Activated naive CD8-positive, alpha-beta T cell (primary cell): ENCODE measurements around the gene ERLIN1.

Experiments used
- H3K27ac Mint-ChIP-seq: one replicate; pipeline ENCODE4 v1.8.0; 2021; ENCODE audit warnings: mixed read lengths
- H3K27me3 Mint-ChIP-seq: one replicate; pipeline ENCODE4 v1.8.0; 2021; ENCODE audit warnings: mixed read lengths
- H3K36me3 Mint-ChIP-seq: one replicate; pipeline ENCODE4 v1.8.0; 2021; ENCODE audit warnings: mixed read lengths
- H3K4me1 Mint-ChIP-seq: one replicate; pipeline ENCODE4 v1.8.0; 2021; ENCODE audit warnings: low read depth, mixed read lengths
- H3K4me3 Mint-ChIP-seq: one replicate; pipeline ENCODE4 v1.8.0; 2021; ENCODE audit warnings: mild to moderate bottlenecking, mixed read lengths
- H3K9me3 Mint-ChIP-seq: one replicate; pipeline ENCODE4 v1.8.0; 2021; ENCODE audit warnings: low read depth, mixed read lengths

The ERLIN1 gene

DNA sequence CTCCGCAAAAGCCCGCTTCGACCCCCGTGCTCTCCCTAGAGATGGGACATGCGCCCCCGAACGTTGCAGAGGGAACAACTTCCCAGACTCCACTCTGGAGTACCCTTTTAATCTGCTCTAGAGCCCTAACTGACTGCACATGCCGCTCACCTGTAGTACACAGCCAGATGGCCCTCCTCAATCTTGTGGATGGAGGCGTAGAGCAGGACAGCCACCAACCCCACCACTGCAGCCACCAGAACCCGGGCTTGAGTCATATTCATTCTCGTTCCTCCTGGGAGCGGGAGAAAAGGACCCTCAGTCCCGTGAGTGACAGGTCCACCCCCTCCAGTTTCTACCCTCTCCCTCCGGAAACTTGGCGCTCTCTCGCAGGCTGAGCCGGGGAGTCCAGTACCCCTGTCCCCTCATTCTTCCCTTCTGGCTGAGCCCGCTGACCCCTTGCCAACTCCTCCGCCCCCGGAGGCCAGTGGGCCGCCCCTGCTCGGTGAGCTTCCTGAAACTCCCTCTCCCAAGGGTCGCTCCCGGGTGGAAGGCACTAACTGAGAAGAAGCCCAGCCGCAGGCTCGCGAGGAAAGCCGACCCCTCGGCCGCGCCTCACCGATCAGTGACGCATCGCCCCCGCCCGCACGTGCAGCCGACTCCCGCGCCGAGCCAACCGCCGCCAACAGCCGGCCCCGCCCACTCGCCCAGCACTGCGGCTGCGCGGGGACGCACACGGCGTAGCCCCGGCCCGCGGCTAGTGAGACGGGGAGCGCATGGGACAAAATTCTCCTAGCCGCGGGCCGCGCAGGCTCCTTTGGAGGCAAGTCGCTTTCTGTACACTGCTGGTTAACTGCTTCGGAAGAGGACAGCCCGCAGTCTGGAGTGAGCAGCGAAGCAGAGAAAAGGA is at the start of gene ERLIN1:
Gene ERLIN1, minus strand, starts transcription at position 666 of the 889 bp plus-strand sequence. Its CDS starts 403 bp downstream, at position 263.
- Mint-ChIP-seq H3K27me3 (no peaks in the 10 kb centered on the region), H3K9me3 (no peaks in the 10 kb centered on the region), H3K27ac (peak within 1 kb of the TSS; percentile 99), H3K4me3 (peak within 1 kb of the TSS; percentile 100), H3K36me3 (peaks cover 4% of the 10 kb centered on the region), H3K4me1 (peaks cover 63% of the 10 kb centered on the region)

DNA sequence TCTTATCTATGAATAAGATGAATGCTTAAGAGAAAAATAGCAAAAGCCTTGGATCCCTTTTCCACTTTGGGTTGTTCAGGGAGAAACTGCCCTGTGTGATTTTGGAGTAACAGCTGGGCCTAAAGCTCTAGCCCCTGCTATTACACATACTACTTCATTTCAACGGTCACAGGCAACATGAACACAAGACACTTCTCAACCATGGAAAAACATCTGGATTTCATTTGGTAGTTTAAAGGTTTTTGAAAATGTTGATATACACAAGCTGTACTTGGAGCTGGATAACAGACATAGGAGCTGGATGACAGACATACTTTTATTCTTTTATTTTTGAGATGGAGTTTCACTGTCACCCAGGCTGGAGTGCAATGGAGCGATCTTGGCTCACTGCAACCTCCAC is 46.3 kb upstream of the ERLIN1 start:
- Mint-ChIP-seq H3K4me3 (no peak overlapping the region), H3K36me3 (peaks cover 3% of the 10 kb centered on the region), H3K27me3 (no peaks in the 10 kb centered on the region), H3K9me3 (no peaks in the 10 kb centered on the region), H3K4me1 (peaks cover 19% of the 10 kb centered on the region), H3K27ac (no peak overlapping the region)

DNA sequence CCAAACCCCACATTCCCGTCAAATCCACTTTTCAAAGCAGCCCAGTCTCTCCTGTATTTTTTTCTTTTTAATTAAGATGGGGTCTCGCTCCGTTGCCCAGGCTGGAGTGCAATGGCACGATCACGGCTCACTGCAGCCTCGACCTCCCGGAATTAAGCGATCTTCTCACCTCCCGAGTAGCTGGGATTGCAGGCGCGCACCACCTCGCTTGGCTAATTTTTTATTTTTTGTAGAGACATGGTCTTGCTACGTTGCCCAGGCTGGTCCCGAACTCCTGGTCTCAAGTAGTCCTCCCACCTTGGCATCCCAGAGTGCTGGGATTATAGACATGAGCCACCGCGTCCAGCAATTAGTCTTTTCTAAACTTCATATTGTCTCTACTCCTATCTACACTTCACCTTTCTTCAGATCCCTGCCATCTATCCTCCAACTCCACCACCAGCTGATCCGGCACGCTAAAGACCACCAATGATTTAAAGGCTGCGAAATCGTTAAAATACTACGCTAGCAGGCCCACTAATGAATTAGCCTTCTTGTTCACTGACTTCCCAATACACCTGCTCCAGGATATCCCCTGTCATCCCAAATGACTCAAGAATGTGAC is 44.1 kb upstream of the ERLIN1 start:
- Mint-ChIP-seq H3K36me3 (peaks cover 2% of the 10 kb centered on the region), H3K27ac (peak overlapping the region; percentile 86), H3K27me3 (no peaks in the 10 kb centered on the region), H3K4me1 (peaks cover 28% of the 10 kb centered on the region), H3K9me3 (no peaks in the 10 kb centered on the region), H3K4me3 (peak overlapping the region; percentile 98)

DNA sequence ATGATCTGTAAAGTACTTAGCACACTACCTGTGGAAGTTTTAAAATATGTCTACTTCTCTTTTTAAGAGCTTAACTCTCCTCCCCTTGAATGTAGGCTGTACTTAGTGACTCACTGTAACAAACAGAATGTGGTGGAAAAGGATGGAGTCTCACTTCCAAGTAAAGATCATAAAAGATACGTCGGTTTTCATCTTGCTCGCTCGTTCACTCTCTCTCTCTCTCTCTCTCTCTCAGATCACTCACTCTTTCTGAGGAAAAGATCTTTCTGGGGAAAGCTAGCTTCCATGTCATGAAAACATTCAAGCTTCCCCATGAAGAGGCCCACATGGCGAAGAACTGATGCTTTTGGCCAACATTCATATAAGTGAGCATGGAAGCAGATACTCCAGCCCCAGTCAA is 38.0 kb upstream of the ERLIN1 start:
- H3K4me1 Mint-ChIP-seq = peaks cover 25% of the 10 kb centered on the region
- no peaks in the 10 kb centered on the region for H3K9me3 Mint-ChIP-seq
- H3K27me3 Mint-ChIP-seq = no peaks in the 10 kb centered on the region
- H3K27ac Mint-ChIP-seq = no peak overlapping the region
- H3K4me3 Mint-ChIP-seq = no peak overlapping the region
- H3K36me3 Mint-ChIP-seq = peaks cover 11% of the 10 kb centered on the region

DNA sequence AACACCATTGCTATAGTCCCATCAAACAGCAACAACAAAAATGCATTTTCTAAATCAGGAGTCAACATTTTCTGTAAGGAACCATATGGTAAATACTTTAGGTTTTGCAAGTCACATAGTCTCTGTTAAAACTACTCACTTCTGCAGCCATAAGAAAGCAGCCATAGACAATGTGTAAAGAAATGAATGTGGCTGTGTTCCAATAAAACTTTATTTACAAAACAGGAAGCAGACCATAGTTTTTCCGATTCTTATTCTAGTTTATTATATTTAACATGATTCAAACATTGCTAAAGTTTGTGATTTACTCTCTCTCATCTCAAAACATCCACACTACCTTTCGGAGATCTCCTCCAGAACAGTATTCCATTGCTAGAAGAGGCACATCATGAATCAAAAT is 36.7 kb upstream of the ERLIN1 start:
- peaks cover 15% of the 10 kb centered on the region for H3K4me1 Mint-ChIP-seq
- H3K36me3 Mint-ChIP-seq = peaks cover 11% of the 10 kb centered on the region
- no peak overlapping the region for H3K4me3 Mint-ChIP-seq

DNA sequence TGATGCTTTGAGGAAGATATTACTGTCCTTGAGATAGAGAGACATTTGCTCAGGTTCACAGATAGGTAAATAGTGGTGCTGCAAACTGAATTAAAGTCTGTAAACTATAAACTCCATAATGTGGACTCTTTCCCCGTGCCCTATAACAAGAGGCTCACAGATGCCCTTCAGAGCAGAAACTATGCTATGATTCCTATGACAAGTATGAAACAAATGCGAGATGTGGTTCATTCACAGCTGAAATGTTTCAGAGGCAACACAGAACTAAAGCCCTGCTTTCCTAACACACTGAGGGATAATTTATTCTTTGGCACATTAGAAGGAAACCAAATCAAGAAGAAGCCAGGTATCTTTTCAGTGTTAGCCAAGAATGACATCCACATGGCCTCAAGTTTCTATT is 30.2 kb upstream of the ERLIN1 start:
- Mint-ChIP-seq H3K4me1 (no peaks in the 10 kb centered on the region), H3K36me3 (peaks cover 13% of the 10 kb centered on the region)

More for the DNA sequence above, 36.7 kb upstream of the ERLIN1 start:
- H3K27ac Mint-ChIP-seq = no peak overlapping the region
- H3K9me3 Mint-ChIP-seq = no peaks in the 10 kb centered on the region
- no peaks in the 10 kb centered on the region for H3K27me3 Mint-ChIP-seq

DNA sequence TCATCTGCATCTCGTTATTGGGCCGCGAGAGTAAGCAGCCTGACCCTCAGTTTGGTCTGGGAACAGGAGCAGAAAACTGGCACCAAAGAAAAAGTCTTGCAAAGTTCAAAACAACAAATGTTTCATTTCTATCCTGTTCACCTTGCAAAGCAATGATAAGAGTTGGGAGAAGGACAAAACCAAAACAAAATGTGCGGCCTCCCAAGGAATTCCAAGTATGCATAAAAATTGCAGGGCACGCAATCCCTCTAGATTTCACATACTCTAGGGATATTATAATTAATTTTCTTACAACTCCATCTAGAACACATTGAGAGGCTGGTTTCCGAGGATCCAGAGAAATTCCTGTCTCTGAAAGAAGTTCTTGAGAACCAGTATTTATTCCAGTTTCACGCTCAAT is 23.5 kb upstream of the ERLIN1 start:
- H3K36me3 Mint-ChIP-seq = peaks cover 8% of the 10 kb centered on the region
- no peaks in the 10 kb centered on the region for H3K9me3 Mint-ChIP-seq
- H3K4me1 Mint-ChIP-seq = no peaks in the 10 kb centered on the region
- no peaks in the 10 kb centered on the region for H3K27me3 Mint-ChIP-seq
- H3K27ac Mint-ChIP-seq = no peak overlapping the region
- H3K4me3 Mint-ChIP-seq = no peak overlapping the region

More for the DNA sequence above, 30.2 kb upstream of the ERLIN1 start:
- no peak overlapping the region for H3K4me3 Mint-ChIP-seq
- no peaks in the 10 kb centered on the region for H3K27me3 Mint-ChIP-seq
- H3K27ac Mint-ChIP-seq = no peak overlapping the region
- no peaks in the 10 kb centered on the region for H3K9me3 Mint-ChIP-seq

DNA sequence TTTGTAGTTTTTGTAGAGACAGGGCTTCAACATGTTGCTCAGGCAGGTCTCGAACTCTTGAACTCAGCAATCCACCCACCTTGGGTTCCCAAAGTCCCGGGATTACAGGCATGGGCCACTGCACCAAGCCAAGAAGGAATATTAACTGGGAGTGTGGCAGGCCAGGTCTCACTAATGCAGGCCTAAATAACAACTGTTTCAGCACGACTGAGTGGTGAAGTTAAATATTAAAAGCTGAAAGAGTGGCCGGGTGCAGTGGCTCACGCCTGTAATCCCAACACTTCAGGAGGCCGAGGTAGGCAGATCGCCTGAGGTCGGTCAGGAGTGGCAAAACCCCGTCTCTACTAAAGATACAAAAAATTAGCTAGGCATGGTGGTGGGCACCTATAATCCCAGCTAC is 22.4 kb upstream of the ERLIN1 start:
- Mint-ChIP-seq H3K4me1 (no peaks in the 10 kb centered on the region), H3K36me3 (peaks cover 7% of the 10 kb centered on the region), H3K9me3 (no peaks in the 10 kb centered on the region), H3K4me3 (no peak overlapping the region), H3K27ac (no peak overlapping the region), H3K27me3 (no peaks in the 10 kb centered on the region)

DNA sequence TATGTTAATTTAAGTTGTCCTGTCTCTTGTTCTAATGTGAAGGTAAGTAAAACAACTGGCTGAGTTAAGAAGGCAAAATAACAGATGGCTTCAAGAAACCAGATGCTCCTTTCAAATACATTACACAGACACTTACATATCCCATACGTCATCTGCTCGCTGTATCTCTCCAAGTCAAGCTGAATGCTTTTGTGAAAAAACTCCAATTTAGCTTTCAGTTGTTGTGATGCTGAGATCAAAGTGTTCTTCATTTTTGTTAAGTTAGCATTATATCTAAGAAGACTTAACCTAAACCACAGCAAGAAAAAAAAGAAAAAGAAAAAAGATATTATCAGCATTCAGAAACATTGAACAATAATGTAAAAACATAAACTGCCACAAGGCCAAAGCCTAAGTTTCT is 18.5 kb upstream of the ERLIN1 start:
- H3K9me3 Mint-ChIP-seq = no peaks in the 10 kb centered on the region
- H3K4me1 Mint-ChIP-seq = peaks cover 1% of the 10 kb centered on the region
- H3K4me3 Mint-ChIP-seq = no peak overlapping the region
- peaks cover 11% of the 10 kb centered on the region for H3K36me3 Mint-ChIP-seq
- no peak overlapping the region for H3K27ac Mint-ChIP-seq
- no peaks in the 10 kb centered on the region for H3K27me3 Mint-ChIP-seq

DNA sequence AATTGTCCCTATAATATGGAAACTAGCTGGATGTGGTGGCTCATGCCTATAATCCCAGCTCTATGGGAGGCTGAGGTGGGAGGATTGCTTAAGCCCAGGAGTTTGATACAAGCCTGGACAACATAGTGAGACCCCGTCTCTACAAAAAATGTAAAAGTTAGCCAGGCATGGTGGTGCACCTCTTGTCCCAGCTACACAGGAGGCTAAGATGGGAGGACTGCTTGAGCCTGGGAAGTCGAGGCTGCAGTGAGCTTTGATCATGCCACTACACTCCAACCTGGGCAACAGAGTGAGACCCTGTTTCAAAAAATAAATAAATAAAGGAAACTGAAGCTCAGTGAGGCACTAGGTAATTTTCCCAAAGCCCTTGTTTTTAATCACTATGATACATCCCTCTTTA is 15.7 kb upstream of the ERLIN1 start:
- H3K36me3 Mint-ChIP-seq = peaks cover 13% of the 10 kb centered on the region

DNA sequence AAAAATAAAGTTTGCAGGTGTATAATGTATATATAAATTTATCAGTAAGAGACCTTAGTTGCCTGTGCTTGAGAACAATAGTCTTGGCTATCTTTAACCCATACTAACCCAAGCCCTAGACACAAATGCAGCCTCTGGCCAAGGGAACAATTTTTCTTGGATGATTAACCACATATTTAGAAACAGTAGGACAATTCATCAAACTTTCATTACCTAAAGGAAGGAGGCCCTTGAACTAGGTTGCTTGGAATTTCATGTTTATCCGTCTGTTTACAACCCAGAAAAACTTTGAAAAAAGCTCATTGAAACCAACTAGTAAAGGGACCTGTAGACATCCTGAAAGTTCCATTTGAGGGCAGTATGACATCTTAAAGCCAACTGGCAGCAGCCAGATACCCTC is 8.9 kb upstream of the ERLIN1 start:
- Mint-ChIP-seq H3K27ac (no peak overlapping the region), H3K27me3 (no peaks in the 10 kb centered on the region), H3K4me1 (peaks cover 13% of the 10 kb centered on the region), H3K4me3 (no peak overlapping the region), H3K36me3 (peaks cover 21% of the 10 kb centered on the region), H3K9me3 (no peaks in the 10 kb centered on the region)

More for the DNA sequence above, 15.7 kb upstream of the ERLIN1 start:
- Mint-ChIP-seq H3K27ac (no peak overlapping the region), H3K27me3 (no peaks in the 10 kb centered on the region), H3K4me3 (no peak overlapping the region), H3K9me3 (no peaks in the 10 kb centered on the region), H3K4me1 (peaks cover 1% of the 10 kb centered on the region)

DNA sequence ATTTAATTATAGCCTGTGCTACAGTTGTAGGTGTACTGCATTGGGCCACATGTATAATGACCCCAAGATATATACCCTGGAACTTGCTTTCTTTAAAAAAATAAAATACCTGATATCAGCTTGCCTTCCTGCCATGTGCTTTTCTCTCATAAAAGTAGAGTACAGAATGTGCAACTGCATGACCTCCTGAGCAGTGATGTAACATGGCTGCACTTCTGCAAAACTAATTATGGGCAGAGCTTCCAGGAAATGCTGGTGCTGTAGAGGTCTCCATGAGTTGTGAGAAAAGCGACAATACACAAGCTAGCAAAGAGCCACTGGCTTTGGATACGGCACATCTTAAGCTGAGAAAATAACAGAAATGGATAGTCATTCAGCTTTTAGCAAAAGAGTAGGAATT is 6.5 kb upstream of the ERLIN1 start:
- Mint-ChIP-seq H3K4me3 (no peak overlapping the region), H3K27me3 (no peaks in the 10 kb centered on the region), H3K36me3 (peaks cover 18% of the 10 kb centered on the region), H3K27ac (no peak overlapping the region), H3K9me3 (no peaks in the 10 kb centered on the region), H3K4me1 (peaks cover 31% of the 10 kb centered on the region)

DNA sequence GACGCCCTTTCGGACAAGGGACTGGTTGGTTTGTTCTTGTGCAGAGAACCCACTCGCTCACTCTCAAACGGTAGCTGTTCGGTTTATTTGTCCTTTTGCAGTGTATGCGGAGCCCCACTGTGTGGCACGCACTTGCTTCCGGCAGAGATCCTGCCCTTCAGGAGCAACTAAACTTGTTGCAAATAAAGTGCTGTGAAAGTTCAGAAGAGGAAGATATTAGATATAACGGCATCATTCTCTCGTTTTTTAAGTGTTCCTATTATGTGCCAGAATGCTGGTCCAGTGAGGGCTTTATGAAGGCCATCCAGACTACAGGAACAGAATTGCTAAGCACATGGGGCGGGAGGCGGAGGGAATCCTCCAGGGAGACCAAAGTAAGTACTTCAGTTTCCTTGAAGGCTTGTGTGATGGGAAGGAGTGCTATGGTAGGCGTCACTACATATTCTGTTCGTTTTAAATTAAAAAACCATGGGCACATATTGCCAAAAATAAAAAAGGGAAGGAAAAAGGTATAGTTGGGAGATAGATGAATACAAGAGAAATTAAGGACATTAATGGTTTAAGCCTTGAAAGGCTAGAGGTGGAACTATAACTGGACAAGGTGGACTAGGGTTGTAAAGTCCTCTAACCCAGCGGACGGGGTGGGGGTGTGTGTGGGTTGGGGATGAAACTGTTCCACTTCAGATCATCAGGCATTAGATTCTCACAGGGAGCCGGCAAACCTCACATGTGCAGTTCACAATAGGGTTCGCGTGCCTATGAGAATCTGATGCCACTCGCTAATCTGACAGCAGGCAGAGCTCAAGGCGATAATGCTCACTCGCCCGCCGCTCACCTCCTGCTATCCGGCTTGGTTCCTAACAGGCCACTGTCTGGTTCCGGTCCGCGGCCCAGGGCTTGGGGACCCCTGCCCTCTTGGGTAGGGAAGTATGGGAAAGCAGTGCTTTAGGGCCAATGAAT is 704 bp upstream of the ERLIN1 start:
- H3K4me1 Mint-ChIP-seq = peaks cover 72% of the 10 kb centered on the region
- H3K4me3 Mint-ChIP-seq = peak overlapping the region; percentile 100
- H3K9me3 Mint-ChIP-seq = no peaks in the 10 kb centered on the region
- peaks cover 11% of the 10 kb centered on the region for H3K36me3 Mint-ChIP-seq
- H3K27ac Mint-ChIP-seq = peak overlapping the region; percentile 99
- H3K27me3 Mint-ChIP-seq = no peaks in the 10 kb centered on the region

DNA sequence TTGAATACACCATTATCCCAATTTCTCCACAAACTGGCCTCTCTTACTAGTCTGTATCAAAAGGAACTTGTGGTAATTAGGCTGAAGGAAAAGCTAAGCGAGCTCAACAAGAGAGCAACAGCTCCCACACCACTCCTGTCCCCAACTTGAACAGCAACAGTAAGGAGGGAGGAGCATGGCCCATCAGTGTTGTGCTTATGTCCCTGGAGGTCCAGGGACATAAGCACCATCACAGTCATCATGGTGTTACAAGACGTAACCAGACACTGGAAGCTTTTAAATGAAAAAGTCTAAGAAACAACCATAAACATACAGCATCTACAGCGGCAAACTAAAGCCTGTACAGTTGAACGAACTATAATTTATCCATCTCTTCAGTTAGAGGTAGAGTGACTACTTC is 989 bp downstream of the ERLIN1 start:
- peak overlapping the region; percentile 99 for H3K27ac Mint-ChIP-seq
- no peaks in the 10 kb centered on the region for H3K27me3 Mint-ChIP-seq
- peaks cover 5% of the 10 kb centered on the region for H3K36me3 Mint-ChIP-seq
- peaks cover 68% of the 10 kb centered on the region for H3K4me1 Mint-ChIP-seq
- H3K9me3 Mint-ChIP-seq = no peaks in the 10 kb centered on the region
- peak overlapping the region; percentile 100 for H3K4me3 Mint-ChIP-seq

DNA sequence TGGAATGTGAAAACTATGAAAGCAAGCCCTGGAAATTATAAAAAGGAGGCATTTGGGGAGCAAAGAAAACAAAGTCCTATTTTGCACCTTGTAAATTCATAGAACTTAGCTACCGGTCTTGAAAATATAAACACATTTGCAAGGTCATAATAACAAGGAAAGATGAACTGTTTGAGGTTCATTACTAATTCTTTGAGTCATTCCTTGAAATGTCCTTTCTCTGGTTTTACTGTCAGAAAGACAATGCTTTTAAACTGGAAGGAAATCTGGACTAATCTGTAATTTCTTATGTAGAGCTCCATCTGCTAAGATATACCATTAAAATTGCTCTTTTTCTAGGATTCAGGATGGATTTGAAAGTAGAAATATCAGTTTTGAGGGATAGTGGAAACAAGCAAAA is 1.4 kb downstream of the ERLIN1 start:
- H3K36me3 Mint-ChIP-seq = peaks cover 5% of the 10 kb centered on the region
- H3K4me3 Mint-ChIP-seq = peak overlapping the region; percentile 100
- H3K27me3 Mint-ChIP-seq = no peaks in the 10 kb centered on the region
- H3K9me3 Mint-ChIP-seq = no peaks in the 10 kb centered on the region
- peak overlapping the region; percentile 99 for H3K27ac Mint-ChIP-seq
- peaks cover 68% of the 10 kb centered on the region for H3K4me1 Mint-ChIP-seq
